ENCODE data around the gene BHLHA9. TPM values are rescaled to one million over a fixed set of nuclear protein-coding genes. Genes with fewer than 3 reads are reported as not detected.

BHLHA9 gene
- total and polyA plus RNA-seq, 9 of the 15 experiments (the other 6 are each of a cell fraction or from before 2014, with no cell fraction given) = not detected

- TF ChIP-seq SOX6 (IDR thresholded peaks at IDR 0.05) (no peak), SREBF1 (IDR thresholded peaks at IDR 0.05; ENCODE audit: borderline replicate concordance, low read depth, low read length) (no peak)
Measured at GRCh38 chr17:1267471-1267943, 2.7 kb upstream of the BHLHA9 start (continued).

GRCh38 chr17:1271030-1271423, 783 bp downstream of the BHLHA9 start:
- ChIA-PET CTCF (ENCODE audit: low intra/inter-chr PET ratio) (no interaction called here), POLR2A (no interaction called here)
- Histone ChIP-seq H3K4me2 (ENCODE audit: insufficient read depth, low read length) (no peak overlapping the region), H3K9me1 (ENCODE audit: control insufficient read depth, insufficient read depth, low read length) (no peaks in the 10 kb centered on the region), H3K4me1 (replicated peaks in 1 of 2; ENCODE audit: control insufficient read depth in 2 of 2, insufficient read depth in 2 of 2, low read length in 2 of 2) (peaks cover 2 to 27% of the 10 kb centered on the region in 2 experiments; a peak in 4 of 5 replicates), H3K4me3 (no peak overlapping the region), H3K9ac (ENCODE audit: insufficient read depth in 1 of 2, low read depth in 2 of 2, low read length in 2 of 2) (no peak overlapping the region; a peak in 1 of 4 replicates), H3K9me3 (replicated peaks; ENCODE audit: control insufficient read depth, insufficient read depth, low read depth, low read length) (no peaks in the 10 kb centered on the region), H3K79me2 (ENCODE audit: control insufficient read depth, insufficient read depth, low read length) (no peaks in the 10 kb centered on the region), H3K27me3 (ENCODE audit: control insufficient read depth in 2 of 2, insufficient read depth in 2 of 2, low read length in 2 of 2) (peaks cover 0 to 4% of the 10 kb centered on the region in 2 experiments; a peak in 2 of 5 replicates), H3K36me3 (ENCODE audit: control insufficient read depth, insufficient read depth, low read length) (no peaks in the 10 kb centered on the region), H2AFZ (ENCODE audit: low read depth, low read length) (no peak overlapping the region), H4K20me1 (replicated peaks; ENCODE audit: control insufficient read depth, insufficient read depth, low read length) (no peaks in the 10 kb centered on the region), H3K27ac (ENCODE audit: extremely low read depth, low read depth, low read length) (no peak overlapping the region)
- BruUV-seq (replicated peaks) = no TSS peak
- FAIRE-seq = no peak
- TF ChIP-seq MXD1 (CRISPR knock-in tag; IDR thresholded peaks at IDR 0.05; ENCODE audit: borderline replicate concordance, poor library complexity, severe bottlenecking) (no peak), ZBTB17 (CRISPR knock-in tag; IDR thresholded peaks at IDR 0.05) (no peak), BACH1 (tag; IDR thresholded peaks at IDR 0.05) (no peak), SP1 (CRISPR knock-in tag; IDR thresholded peaks at IDR 0.05) (no peak), SRSF3 (IDR thresholded peaks at IDR 0.05; ENCODE audit: insufficient read depth, low read length) (no peak), ZNF184 (CRISPR knock-in tag; IDR thresholded peaks at IDR 0.05) (no peak), DDX20 (tag; IDR thresholded peaks at IDR 0.05; ENCODE audit: low read depth) (no peak), EGR1 (conservative IDR thresholded peaks at IDR 0.05) (no peak), SNAPC5 (CRISPR knock-in tag; IDR thresholded peaks at IDR 0.05) (no peak), THAP7 (CRISPR knock-in tag; IDR thresholded peaks at IDR 0.05) (no peak), ZSCAN32 (CRISPR knock-in tag; IDR thresholded peaks at IDR 0.05) (no peak), FOXP4 (CRISPR knock-in tag; IDR thresholded peaks at IDR 0.05; ENCODE audit: borderline replicate concordance) (no peak), SFPQ (IDR thresholded peaks at IDR 0.05; ENCODE audit: low read depth, low read length) (no peak), KLF1 (tag; IDR thresholded peaks at IDR 0.05) (no peak), SMARCA5 (IDR thresholded peaks at IDR 0.05) (no peak)
- in situ Hi-C loops (cut with MboI) (loop anchor here (10.0 kb wide), 1 partner anchor 244 kb away; the partner anchor contains the start of gene INPP5K), intact Hi-C loops (cut with micrococcal nuclease) (loop anchor here (10.0 kb wide), 1 partner anchor 244 kb away; the partner anchor contains the start of gene INPP5K)
- no peak for ATAC-seq
- 40% methylated on average over 1 of the region's 42 CpGs for WGBS (ENCODE audit: insufficient coverage, low coverage, missing lambda C conversion rate)
- DNase-seq (ENCODE audit: extremely low read depth in 1 of 4, low spot score in 3 of 4) = no peak

Measured in K562 (cell line).